HG02840 (cell line): Measurements from ENCODE around the gene ERCC6L.

Source experiments
- ATAC-seq: cut with Tn5 transposase; IDR thresholded peaks from one replicate; pipeline ENCODE4 v1.9.1; 2021; ENCODE audit warnings: mild to moderate bottlenecking, moderate library complexity, moderate number of reproducible peaks; ENCODE audit not compliant: unreplicated experiment, low FRiP score

Gene ERCC6L

DNA sequence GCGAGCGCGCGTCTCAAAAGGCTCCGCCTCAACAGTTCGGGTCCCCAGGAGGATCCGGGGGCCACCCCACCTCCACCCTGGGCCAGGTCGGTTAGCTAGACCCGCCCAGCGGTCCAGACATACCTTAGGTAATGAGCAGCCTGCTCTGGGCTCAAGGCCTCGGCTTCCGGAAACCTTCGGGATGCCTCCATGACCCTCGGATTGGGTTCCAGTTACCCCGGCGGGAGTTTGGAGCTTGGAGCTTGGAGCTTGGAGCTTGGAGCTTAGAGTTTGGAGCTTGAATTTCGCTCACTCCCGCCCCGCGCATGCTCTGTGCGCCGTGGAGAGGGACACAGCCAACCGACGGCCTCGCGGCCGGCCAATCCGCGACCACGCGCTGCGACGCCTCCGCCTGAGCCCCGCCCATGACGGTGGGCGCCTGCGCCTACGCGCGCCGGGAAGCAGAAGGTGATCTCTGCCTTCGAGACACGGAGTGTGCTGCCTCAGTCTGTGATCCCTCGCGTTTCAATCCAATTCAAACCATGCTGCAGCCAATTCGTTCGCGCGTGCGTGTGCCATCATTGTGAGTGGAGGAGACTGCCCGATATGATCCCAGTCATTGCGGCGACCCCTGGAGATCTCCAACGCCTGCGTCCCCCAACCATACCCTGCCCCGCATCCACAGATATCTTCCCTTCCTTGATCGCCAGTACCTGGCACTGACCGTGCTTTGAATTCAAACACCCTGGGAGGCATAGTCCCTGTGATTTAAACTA, at the start of gene ERCC6L:
TSS of gene ERCC6L (minus strand) at position 307 of the 755 bp plus-strand sequence. CDS start at position 191, 116 bp downstream.
- peak; percentile 94 for ATAC-seq

GRCh38 chrX:72282302-72282701, 43.5 kb upstream of the ERCC6L start:
- ATAC-seq, result no peak

DNA sequence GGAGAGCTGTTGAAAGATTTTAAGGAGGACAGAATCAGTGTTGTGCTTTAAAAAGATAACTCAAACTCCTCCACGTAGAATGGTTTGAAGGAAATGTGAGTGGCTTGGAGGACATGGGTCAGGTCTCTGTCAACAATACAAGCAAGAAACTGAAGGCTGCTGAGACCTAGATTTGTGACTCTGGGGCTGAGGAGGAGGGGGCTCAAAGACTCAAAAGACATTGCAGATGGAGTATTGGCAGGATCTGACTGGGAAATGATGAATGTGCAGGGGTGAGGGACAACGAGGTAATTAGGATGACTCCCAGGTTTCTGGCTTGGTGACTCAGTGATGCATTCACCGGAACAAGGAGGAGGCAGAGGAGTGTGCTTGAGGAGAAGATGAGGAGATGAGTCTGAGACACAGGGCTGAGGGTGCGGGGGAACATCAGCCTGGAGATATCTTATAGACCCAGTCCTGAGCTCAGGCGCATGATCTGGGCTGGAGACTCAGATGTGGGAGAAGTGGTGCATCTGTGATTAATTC, 41.6 kb upstream of the ERCC6L start:
- ATAC-seq, result no peak

DNA sequence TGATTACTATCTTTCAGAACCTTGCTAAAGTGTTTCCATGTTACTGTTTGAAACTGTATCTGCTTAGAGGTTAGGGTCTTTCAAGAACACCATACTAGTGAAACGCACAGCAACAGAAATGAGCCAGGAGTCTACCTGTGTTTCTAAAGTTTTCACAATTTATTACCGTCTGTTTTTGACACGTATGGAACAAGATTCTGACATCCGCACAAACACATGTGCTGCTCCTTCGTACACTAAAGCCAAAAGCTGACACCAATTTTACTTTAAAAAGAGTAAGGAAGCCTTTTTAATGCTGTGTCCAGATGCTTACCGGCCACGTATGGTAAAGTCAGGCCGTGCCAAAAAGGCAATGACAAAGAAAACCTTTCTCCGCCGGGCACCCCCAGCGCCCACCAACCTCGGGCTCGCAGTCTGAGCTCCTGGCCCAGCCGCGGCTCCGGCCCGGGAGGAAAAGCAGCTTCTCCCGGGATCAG, 37.7 kb upstream of the ERCC6L start:
- no peak for ATAC-seq

DNA sequence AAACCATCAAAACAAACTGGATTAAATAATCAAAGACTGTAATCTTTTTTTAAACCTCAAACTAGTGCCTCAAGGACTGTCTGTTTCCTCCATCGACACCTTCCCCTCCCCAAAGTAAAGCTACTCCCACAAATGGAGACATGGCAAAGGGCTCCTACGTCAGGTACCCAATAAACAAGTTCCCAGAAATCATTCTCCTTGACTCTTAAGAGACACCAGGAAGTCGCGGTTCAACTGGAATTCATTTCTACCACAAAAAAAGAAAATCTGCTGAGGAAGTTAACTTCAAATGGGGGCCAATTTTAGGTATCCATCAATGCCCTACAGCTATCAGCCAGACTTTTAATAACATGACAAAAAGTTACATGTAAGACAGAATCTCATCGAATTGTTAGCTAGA, 35.7 kb upstream of the ERCC6L start:
- no peak for ATAC-seq

DNA sequence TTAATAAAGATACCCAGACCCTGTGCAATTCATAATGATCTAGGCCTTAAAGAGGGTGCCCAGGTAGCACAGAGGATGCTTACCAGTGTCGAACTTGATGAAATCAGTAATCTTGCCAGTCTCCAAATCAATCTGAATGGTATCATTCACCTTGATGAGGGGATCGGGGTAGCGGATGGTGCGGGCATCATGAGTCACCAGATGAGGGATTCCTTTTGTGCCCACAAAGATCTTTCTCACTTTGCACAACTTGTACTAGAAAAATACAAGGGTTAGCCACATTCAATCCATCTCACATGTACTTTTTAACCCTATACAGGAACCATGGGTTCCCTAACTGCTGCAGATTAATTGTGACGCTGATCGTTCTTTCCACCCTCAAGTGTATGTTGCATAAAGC, 34.9 kb upstream of the ERCC6L start:
- ATAC-seq, result no peak

GRCh38 chrX:72272868-72273267, 34.0 kb upstream of the ERCC6L start:
- no peak for ATAC-seq

DNA sequence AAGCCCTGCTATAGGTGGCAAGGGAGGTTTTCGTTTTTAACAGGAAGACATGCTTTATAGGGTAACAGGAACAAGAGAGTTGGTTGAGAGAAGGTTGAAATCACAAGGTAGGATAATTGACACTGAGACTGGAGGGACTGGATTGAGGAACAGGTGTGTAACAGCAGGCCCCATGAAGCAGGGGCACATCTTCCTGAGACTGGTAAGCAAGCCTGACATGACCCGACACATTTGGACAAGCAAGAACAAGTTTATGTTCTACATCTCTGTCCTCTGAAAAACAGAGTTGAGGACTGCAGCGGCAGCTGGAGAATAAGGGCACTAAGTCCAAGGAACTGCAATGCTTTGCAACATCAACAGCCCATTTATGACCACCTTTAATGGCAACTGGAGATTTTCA, 33.0 kb upstream of the ERCC6L start:
- no peak for ATAC-seq

- ATAC-seq, result no peak
These were observed 32.4 kb upstream of the ERCC6L start for GRCh38 chrX:72271091-72271788.

GRCh38 chrX:72270316-72270866, 31.6 kb upstream of the ERCC6L start:
- ATAC-seq, result no peak

DNA sequence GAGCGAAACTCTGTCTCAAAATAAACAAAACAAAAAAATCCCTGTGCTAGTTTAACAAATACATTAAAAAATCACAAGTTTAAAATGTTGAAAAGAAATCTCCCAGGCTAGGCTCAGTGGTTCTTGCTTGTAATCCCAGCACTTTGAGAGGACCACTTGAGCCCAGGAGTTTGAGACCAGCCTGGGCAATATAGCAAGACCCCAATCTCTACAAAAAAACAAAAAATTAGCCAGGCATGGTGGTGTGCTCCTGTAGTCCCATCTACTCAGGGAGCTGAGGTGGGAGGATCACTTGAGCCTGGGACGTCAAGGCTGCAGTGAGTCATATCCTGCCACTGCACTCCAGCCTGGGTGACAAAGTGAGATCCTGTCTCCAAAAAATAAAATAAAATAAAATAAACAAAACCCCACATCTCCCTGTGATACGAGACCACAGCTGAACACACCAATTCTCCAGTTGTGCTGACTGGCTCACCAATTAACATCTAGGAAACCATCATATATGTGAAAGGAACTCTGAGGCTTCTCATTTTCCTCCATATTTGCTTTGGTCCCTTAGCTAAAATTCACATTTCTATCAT, 30.9 kb upstream of the ERCC6L start:
- no peak for ATAC-seq

GRCh38 chrX:72268597-72269365, 30.0 kb upstream of the ERCC6L start:
- no peak for ATAC-seq

DNA sequence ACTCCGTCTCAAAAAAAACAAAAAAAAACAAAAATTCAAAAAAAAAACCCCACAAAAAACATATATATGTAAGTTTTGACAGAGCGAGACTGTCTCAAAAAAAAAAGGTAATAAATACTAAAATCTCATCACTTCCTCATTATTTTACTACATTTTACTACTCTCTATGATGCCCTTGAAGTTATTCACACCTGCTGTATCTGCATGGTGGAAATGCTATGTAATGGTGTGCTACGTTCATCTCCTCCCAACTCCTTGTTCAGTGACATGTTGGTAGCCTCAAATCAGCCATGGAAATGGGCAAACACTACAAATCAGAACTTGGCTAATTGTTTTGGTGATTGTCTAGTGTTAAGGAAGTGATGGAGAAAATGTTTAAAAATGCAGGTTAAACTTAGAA, 26.4 kb upstream of the ERCC6L start:
- ATAC-seq, result no peak

- no peak for ATAC-seq
These were observed 23.2 kb upstream of the ERCC6L start for GRCh38 chrX:72262077-72262476.

DNA sequence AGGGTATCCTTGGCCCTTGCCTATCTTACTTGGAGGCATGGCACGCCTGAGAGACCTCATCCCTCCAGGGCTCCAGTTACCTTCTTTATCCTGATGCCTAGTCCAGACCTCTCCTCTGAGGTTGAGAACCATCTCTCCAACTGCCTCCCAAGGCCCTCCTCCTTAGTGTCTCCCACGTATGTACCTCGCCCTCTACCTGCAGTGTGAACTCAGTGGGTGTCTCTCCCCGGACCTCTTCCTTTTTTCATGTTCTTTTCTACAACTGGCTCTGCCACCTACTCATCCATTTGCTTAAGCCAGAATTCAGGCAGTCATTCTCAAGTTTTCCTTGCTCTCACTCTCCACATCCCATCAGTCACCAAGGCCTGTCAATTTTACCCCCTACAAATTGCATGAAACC, 21.6 kb upstream of the ERCC6L start:
- ATAC-seq, result no peak

DNA sequence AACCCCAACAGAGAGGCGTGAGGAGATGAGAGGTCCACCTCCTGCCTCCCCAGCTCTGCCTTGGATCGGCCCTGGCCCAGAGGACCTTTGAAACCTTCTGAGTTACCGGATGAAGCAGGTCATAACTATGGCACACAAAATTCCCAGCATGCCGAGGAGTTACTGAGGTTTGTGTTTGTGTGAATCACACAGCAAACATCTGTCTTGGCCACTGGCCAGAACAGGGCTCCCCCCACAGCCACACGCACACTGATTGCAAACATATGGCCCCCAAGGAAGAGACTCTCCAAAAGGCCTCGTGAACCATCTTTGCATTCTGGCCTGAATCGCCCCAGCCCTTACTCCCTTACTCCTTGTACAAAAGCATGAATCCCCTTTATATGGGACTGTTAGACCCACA, 19.3 kb upstream of the ERCC6L start:
- ATAC-seq, result no peak

GRCh38 chrX:72255864-72256263, 17.0 kb upstream of the ERCC6L start:
- no peak for ATAC-seq

GRCh38 chrX:72255445-72255844, 16.6 kb upstream of the ERCC6L start:
- ATAC-seq, result no peak

- ATAC-seq, result no peak
These were observed 16.0 kb upstream of the ERCC6L start for GRCh38 chrX:72254816-72255215.

- no peak for ATAC-seq
These were observed 14.9 kb upstream of the ERCC6L start for GRCh38 chrX:72253686-72254085.
